HEK293T (cell line): ENCODE results near the gene GARS1.

Experiments
- ARNT ChIP-seq: fragments of 450-650 bp; IDR thresholded peaks from 2 replicates; pipeline ENCODE4 v1.6.1; 2017; ENCODE audit warnings: mild to moderate bottlenecking
- BHLHE40 ChIP-seq: fragments of 450-650 bp; IDR thresholded peaks from 2 replicates; pipeline ENCODE4 v1.6.1; 2016; ENCODE audit warnings: mild to moderate bottlenecking, moderate library complexity, borderline replicate concordance
- CTBP1 ChIP-seq: fragments of 450-650 bp; IDR thresholded peaks from 2 replicates; pipeline ENCODE4 v1.6.1; 2016; ENCODE audit warnings: borderline replicate concordance
- ELF4 ChIP-seq: fragments of 450-650 bp; IDR thresholded peaks from 2 replicates; pipeline ENCODE4 v1.6.1; 2017; ENCODE audit warnings: antibody characterized with exemption
- FOXM1 ChIP-seq: fragments of 450-650 bp; IDR thresholded peaks from 2 replicates; pipeline ENCODE4 v1.6.1; 2017; ENCODE audit warnings: mild to moderate bottlenecking, borderline replicate concordance
- LEF1 ChIP-seq: fragments of 450-650 bp; IDR thresholded peaks from 2 replicates; pipeline ENCODE4 v1.6.1; 2017; ENCODE audit warnings: mild to moderate bottlenecking, borderline replicate concordance
- SP1 ChIP-seq: fragments of 450-650 bp; IDR thresholded peaks from 2 replicates; pipeline ENCODE4 v1.6.1; 2017
- SUZ12 ChIP-seq: fragments of 450-650 bp; IDR thresholded peaks from 2 replicates; pipeline ENCODE4 v1.6.1; 2016; ENCODE audit warnings: mild to moderate bottlenecking
- TARDBP ChIP-seq: fragments of 450-650 bp; IDR thresholded peaks from 2 replicates; pipeline ENCODE4 v1.6.1; 2016
- ZNF384 ChIP-seq: fragments of 450-650 bp; IDR thresholded peaks from 2 replicates; pipeline ENCODE4 v1.6.1; 2016
- TF ChIP-seq, protein P1 (sequence below): fragments of 450-650 bp; IDR thresholded peaks from 2 replicates; pipeline ENCODE4 v1.6.1; 2016

DNA sequence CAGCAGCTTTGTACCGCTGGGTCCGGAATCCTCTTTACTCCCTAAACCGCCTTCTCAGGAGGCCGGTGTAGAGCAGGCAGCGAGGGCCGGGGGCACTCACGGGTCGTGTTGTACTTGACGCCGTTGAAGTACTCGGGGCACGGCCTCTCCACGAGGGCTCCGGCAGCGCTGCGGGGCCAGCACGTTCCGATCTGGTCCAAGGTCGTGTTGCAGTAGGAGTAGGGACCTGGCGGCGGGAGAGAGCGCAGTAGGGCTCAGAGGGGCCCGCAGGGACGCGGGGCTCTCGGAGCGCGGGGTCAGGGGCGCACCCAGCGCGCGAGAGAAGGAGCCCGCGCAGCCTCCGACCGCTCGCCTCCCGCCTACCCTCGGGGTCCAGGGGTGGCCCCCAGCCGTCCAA is 87.1 kb downstream of the GARS1 start:
- TF ChIP-seq SUZ12 (no peak), SP1 (no peak), ARNT (no peak), LEF1 (no peak), FOXM1 (no peak), ZNF384 (no peak), BHLHE40 (no peak), CTBP1 (no peak), TARDBP (no peak), ELF4 (no peak)
- TF ChIP-seq, protein P1, sequence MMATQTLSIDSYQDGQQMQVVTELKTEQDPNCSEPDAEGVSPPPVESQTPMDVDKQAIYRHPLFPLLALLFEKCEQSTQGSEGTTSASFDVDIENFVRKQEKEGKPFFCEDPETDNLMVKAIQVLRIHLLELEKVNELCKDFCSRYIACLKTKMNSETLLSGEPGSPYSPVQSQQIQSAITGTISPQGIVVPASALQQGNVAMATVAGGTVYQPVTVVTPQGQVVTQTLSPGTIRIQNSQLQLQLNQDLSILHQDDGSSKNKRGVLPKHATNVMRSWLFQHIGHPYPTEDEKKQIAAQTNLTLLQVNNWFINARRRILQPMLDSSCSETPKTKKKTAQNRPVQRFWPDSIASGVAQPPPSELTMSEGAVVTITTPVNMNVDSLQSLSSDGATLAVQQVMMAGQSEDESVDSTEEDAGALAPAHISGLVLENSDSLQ: no peak
